ENCODE data around the gene TAS2R16.

The TAS2R16 gene

GRCh38 chr7:123004931-123005330 is 9.4 kb upstream of the TAS2R16 start:
- TF ChIP-seq, protein P1, sequence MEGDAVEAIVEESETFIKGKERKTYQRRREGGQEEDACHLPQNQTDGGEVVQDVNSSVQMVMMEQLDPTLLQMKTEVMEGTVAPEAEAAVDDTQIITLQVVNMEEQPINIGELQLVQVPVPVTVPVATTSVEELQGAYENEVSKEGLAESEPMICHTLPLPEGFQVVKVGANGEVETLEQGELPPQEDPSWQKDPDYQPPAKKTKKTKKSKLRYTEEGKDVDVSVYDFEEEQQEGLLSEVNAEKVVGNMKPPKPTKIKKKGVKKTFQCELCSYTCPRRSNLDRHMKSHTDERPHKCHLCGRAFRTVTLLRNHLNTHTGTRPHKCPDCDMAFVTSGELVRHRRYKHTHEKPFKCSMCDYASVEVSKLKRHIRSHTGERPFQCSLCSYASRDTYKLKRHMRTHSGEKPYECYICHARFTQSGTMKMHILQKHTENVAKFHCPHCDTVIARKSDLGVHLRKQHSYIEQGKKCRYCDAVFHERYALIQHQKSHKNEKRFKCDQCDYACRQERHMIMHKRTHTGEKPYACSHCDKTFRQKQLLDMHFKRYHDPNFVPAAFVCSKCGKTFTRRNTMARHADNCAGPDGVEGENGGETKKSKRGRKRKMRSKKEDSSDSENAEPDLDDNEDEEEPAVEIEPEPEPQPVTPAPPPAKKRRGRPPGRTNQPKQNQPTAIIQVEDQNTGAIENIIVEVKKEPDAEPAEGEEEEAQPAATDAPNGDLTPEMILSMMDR (conservative IDR thresholded peaks at IDR 0.05; ENCODE audit: control insufficient read depth, insufficient read depth, low read depth, low read length) = no peak
- H3K4me3 ChIP-seq (ENCODE audit: control insufficient read depth, low read depth, low read length) = no peak overlapping the region
- peak; percentile 11 for DNase-seq (ENCODE audit: low read depth)

GRCh38 chr7:123003539-123004126 is 8.1 kb upstream of the TAS2R16 start:
- no peak for DNase-seq (ENCODE audit: low read depth)
- TF ChIP-seq, protein P1 (conservative IDR thresholded peaks at IDR 0.05; ENCODE audit: control insufficient read depth, insufficient read depth, low read depth, low read length) = no peak
- H3K4me3 ChIP-seq (ENCODE audit: control insufficient read depth, low read depth, low read length) = no peak overlapping the region

DNA sequence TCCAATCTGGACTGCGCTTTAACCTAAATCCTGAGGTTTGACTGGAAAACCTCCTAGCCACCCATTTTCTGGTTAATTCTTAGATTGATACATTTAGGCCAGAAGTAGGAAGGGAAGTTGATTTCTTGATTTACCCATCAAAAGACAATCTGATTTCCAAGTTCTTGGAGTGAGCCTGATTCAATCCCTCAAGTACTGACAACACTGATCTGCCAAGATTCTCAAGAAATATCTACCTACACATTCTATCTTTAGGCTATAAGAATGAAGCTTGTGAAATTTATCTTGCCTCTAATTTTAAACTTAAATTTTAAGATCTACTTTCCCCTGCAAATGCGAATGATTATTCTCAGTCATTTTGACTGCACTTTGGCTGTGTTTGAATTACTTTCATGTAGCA is 5.9 kb downstream of the TAS2R16 start:
- TF ChIP-seq, protein P1 (conservative IDR thresholded peaks at IDR 0.05; ENCODE audit: control insufficient read depth, insufficient read depth, low read depth, low read length) = no peak
- DNase-seq (ENCODE audit: low read depth) = no peak
- no peak overlapping the region for H3K4me3 ChIP-seq (ENCODE audit: control insufficient read depth, low read depth, low read length)

- TF ChIP-seq, protein P1 (conservative IDR thresholded peaks at IDR 0.05; ENCODE audit: control insufficient read depth, insufficient read depth, low read depth, low read length) = no peak
- no peak for DNase-seq (ENCODE audit: low read depth)
- no peak overlapping the region for H3K4me3 ChIP-seq (ENCODE audit: control insufficient read depth, low read depth, low read length)
Observed at GRCh38 chr7:122989041-122989440, 6.5 kb downstream of the TAS2R16 start.

GRCh38 chr7:122988333-122988732 is 7.2 kb downstream of the TAS2R16 start:
- H3K4me3 ChIP-seq (ENCODE audit: control insufficient read depth, low read depth, low read length) = no peak overlapping the region
- no peak for DNase-seq (ENCODE audit: low read depth)
- TF ChIP-seq, protein P1 (conservative IDR thresholded peaks at IDR 0.05; ENCODE audit: control insufficient read depth, insufficient read depth, low read depth, low read length) = no peak

- H3K4me3 ChIP-seq (ENCODE audit: control insufficient read depth, low read depth, low read length) = no peak overlapping the region
- TF ChIP-seq, protein P1 (conservative IDR thresholded peaks at IDR 0.05; ENCODE audit: control insufficient read depth, insufficient read depth, low read depth, low read length) = no peak
- DNase-seq (ENCODE audit: low read depth) = no peak
Observed at GRCh38 chr7:122987463-122987862, 8.0 kb downstream of the TAS2R16 start.

DNA sequence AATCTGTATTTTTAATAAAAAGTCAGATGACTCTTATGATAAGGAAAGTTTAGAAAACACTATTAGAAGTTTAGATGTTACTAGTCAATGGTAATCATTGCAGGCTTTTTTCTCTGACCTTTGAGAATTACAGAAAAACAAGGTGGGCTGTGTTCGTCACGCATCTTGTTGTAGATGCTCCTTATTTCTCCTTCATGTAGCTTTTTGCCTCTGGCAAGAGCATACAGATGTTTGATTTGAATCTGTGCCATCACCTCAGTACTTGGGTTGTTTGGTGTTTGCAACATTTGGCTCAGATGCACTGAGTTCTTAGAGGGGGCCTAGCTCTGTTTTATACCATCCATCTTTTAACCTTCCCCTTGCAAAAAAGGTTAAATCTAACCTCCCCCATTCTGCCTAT is 11.5 kb downstream of the TAS2R16 start:
- no peak for DNase-seq (ENCODE audit: low read depth)
- TF ChIP-seq, protein P1 (conservative IDR thresholded peaks at IDR 0.05; ENCODE audit: control insufficient read depth, insufficient read depth, low read depth, low read length) = no peak

More for the DNA sequence above, 11.5 kb downstream of the TAS2R16 start:
- no peak overlapping the region for H3K4me3 ChIP-seq (ENCODE audit: control insufficient read depth, low read depth, low read length)
